ENCODE results near the gene SDK1. TPM values are rescaled to one million over a fixed set of nuclear protein-coding genes. Genes with fewer than 3 reads are reported as not detected.

SDK1 gene
- total RNA-seq, 1 experiment from 2014 or later = 9.3 TPM

- Mint-ChIP-seq H3K27ac (no peak overlapping the region), H3K27me3 (ENCODE audit: low read depth) (peaks cover 2% of the 10 kb centered on the region; the same call in 1 of the 2 replicates), H3K9me3 (peaks cover 19% of the 10 kb centered on the region), H3K4me1 (peaks cover 9% of the 10 kb centered on the region; the same call in 1 of the 2 replicates), H3K36me3 (peaks cover 29% of the 10 kb centered on the region), H3K4me3 (no peak overlapping the region)
- POLR2A ChIA-PET = no interaction called here
- ATAC-seq (no peak), DNase-seq (ENCODE audit: low spot score) (no peak)
- CTCF ChIA-PET = interaction anchor here (1.2 kb wide), 1 partner anchor 92 kb away, joined by 3 read pairs; no protein-coding TSS in a partner anchor
- no peak for TF ChIP-seq E2F4 (CRISPR knock-in tag; IDR thresholded peaks at IDR 0.05; ENCODE audit: borderline replicate concordance, low read depth)
- TF ChIP-seq FOXJ3 (CRISPR knock-in tag; IDR thresholded peaks at IDR 0.05; ENCODE audit: borderline replicate concordance) = no peak
- TF ChIP-seq, protein P1, sequence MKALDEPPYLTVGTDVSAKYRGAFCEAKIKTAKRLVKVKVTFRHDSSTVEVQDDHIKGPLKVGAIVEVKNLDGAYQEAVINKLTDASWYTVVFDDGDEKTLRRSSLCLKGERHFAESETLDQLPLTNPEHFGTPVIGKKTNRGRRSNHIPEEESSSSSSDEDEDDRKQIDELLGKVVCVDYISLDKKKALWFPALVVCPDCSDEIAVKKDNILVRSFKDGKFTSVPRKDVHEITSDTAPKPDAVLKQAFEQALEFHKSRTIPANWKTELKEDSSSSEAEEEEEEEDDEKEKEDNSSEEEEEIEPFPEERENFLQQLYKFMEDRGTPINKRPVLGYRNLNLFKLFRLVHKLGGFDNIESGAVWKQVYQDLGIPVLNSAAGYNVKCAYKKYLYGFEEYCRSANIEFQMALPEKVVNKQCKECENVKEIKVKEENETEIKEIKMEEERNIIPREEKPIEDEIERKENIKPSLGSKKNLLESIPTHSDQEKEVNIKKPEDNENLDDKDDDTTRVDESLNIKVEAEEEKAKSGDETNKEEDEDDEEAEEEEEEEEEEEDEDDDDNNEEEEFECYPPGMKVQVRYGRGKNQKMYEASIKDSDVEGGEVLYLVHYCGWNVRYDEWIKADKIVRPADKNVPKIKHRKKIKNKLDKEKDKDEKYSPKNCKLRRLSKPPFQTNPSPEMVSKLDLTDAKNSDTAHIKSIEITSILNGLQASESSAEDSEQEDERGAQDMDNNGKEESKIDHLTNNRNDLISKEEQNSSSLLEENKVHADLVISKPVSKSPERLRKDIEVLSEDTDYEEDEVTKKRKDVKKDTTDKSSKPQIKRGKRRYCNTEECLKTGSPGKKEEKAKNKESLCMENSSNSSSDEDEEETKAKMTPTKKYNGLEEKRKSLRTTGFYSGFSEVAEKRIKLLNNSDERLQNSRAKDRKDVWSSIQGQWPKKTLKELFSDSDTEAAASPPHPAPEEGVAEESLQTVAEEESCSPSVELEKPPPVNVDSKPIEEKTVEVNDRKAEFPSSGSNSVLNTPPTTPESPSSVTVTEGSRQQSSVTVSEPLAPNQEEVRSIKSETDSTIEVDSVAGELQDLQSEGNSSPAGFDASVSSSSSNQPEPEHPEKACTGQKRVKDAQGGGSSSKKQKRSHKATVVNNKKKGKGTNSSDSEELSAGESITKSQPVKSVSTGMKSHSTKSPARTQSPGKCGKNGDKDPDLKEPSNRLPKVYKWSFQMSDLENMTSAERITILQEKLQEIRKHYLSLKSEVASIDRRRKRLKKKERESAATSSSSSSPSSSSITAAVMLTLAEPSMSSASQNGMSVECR (CRISPR knock-in tag; IDR thresholded peaks at IDR 0.05; ENCODE audit: borderline replicate concordance) = no peak
- no peak for TF ChIP-seq GABPB1 (CRISPR knock-in tag; IDR thresholded peaks at IDR 0.05)
- no peak for TF ChIP-seq TEAD1 (CRISPR knock-in tag; IDR thresholded peaks at IDR 0.05)
- TF ChIP-seq JUN (CRISPR knock-in tag; IDR thresholded peaks at IDR 0.05) = no peak
- TF ChIP-seq MXD4 (CRISPR knock-in tag; IDR thresholded peaks at IDR 0.05; ENCODE audit: borderline replicate concordance) = no peak
- TF ChIP-seq, protein P2, sequence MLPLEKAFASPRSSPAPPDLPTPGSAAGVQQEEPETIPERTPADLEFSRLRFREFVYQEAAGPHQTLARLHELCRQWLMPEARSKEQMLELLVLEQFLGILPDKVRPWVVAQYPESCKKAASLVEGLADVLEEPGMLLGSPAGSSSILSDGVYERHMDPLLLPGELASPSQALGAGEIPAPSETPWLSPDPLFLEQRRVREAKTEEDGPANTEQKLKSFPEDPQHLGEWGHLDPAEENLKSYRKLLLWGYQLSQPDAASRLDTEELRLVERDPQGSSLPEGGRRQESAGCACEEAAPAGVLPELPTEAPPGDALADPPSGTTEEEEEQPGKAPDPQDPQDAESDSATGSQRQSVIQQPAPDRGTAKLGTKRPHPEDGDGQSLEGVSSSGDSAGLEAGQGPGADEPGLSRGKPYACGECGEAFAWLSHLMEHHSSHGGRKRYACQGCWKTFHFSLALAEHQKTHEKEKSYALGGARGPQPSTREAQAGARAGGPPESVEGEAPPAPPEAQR (CRISPR knock-in tag; IDR thresholded peaks at IDR 0.05) = no peak
- no peak for TF ChIP-seq CREB1 (CRISPR knock-in tag; IDR thresholded peaks at IDR 0.05)
Measured at GRCh38 chr7:4086723-4087122, 785.7 kb downstream of the SDK1 start.

GRCh38 chr7:4091767-4092166, 790.7 kb downstream of the SDK1 start:
- Mint-ChIP-seq H3K9me3 (peaks cover 22% of the 10 kb centered on the region), H3K27ac (no peak overlapping the region), H3K4me1 (peaks cover under 1% of the 10 kb centered on the region; the same call in 1 of the 2 replicates), H3K27me3 (ENCODE audit: low read depth) (peaks cover 2% of the 10 kb centered on the region; the same call in 1 of the 2 replicates), H3K36me3 (peaks cover 33% of the 10 kb centered on the region), H3K4me3 (no peak overlapping the region)
- ATAC-seq (no peak), DNase-seq (ENCODE audit: low spot score) (no peak)
- POLR2A ChIA-PET = no interaction called here
- CTCF ChIA-PET = no interaction called here
- no peak for TF ChIP-seq MXD4 (CRISPR knock-in tag; IDR thresholded peaks at IDR 0.05; ENCODE audit: borderline replicate concordance)
- TF ChIP-seq, protein P3, sequence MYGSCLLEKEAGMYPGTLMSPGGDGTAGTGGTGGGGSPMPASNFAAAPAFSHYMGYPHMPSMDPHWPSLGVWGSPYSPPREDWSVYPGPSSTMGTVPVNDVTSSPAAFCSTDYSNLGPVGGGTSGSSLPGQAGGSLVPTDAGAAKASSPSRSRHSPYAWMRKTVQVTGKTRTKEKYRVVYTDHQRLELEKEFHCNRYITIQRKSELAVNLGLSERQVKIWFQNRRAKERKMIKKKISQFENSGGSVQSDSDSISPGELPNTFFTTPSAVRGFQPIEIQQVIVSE (CRISPR knock-in tag; IDR thresholded peaks at IDR 0.05; ENCODE audit: borderline replicate concordance) = no peak
- no peak for TF ChIP-seq TEAD4 (CRISPR knock-in tag; IDR thresholded peaks at IDR 0.05)
- TF ChIP-seq, protein P4, sequence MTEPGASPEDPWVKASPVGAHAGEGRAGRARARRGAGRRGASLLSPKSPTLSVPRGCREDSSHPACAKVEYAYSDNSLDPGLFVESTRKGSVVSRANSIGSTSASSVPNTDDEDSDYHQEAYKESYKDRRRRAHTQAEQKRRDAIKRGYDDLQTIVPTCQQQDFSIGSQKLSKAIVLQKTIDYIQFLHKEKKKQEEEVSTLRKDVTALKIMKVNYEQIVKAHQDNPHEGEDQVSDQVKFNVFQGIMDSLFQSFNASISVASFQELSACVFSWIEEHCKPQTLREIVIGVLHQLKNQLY (CRISPR knock-in tag; IDR thresholded peaks at IDR 0.05) = no peak
- no peak for TF ChIP-seq E2F1 (CRISPR knock-in tag; IDR thresholded peaks at IDR 0.05)
- no peak for TF ChIP-seq EMX1 (CRISPR knock-in tag; IDR thresholded peaks at IDR 0.05)
- no peak for TF ChIP-seq ZNF121 (CRISPR knock-in tag; IDR thresholded peaks at IDR 0.05)
- TF ChIP-seq, protein P2 (CRISPR knock-in tag; IDR thresholded peaks at IDR 0.05) = no peak
- TF ChIP-seq, protein P5, sequence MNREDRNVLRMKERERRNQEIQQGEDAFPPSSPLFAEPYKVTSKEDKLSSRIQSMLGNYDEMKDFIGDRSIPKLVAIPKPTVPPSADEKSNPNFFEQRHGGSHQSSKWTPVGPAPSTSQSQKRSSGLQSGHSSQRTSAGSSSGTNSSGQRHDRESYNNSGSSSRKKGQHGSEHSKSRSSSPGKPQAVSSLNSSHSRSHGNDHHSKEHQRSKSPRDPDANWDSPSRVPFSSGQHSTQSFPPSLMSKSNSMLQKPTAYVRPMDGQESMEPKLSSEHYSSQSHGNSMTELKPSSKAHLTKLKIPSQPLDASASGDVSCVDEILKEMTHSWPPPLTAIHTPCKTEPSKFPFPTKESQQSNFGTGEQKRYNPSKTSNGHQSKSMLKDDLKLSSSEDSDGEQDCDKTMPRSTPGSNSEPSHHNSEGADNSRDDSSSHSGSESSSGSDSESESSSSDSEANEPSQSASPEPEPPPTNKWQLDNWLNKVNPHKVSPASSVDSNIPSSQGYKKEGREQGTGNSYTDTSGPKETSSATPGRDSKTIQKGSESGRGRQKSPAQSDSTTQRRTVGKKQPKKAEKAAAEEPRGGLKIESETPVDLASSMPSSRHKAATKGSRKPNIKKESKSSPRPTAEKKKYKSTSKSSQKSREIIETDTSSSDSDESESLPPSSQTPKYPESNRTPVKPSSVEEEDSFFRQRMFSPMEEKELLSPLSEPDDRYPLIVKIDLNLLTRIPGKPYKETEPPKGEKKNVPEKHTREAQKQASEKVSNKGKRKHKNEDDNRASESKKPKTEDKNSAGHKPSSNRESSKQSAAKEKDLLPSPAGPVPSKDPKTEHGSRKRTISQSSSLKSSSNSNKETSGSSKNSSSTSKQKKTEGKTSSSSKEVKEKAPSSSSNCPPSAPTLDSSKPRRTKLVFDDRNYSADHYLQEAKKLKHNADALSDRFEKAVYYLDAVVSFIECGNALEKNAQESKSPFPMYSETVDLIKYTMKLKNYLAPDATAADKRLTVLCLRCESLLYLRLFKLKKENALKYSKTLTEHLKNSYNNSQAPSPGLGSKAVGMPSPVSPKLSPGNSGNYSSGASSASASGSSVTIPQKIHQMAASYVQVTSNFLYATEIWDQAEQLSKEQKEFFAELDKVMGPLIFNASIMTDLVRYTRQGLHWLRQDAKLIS (CRISPR knock-in tag; IDR thresholded peaks at IDR 0.05; ENCODE audit: borderline replicate concordance) = no peak
- TF ChIP-seq CTCF (IDR thresholded peaks at IDR 0.05) = no peak

Data from WTC11 (cell line).